Heart right ventricle (tissue), 16 donors: ENCODE measurements around the gene TULP4. TPM values are rescaled to one million over a fixed set of nuclear protein-coding genes. Genes with fewer than 3 reads are reported as not detected.
"Not testable (repeated sequence)": the region's sequence is repeated elsewhere in the genome, so short reads cannot be mapped to it uniquely, and the experiment has no call there.

Source experiments
- ATAC-seq, 8 donors: fragments of 200-7000 bp; cut with Tn5 transposase; one replicate each; pipeline ENCODE4 v1.9.1; 2020; ENCODE audit warnings: mild to moderate bottlenecking in 8 of 8, moderate library complexity in 8 of 8, moderate number of reproducible peaks in 1 of 8
- DNase-seq, 2 donors: peaks; one replicate each; pipeline ENCODE4 v3.0.0-alpha.2; 2020
- H3K27ac ChIP-seq, 10 donors: fragments of 200-600 bp; sonication (generic) in 2 of 10; one replicate each; pipeline versions ENCODE4 v1.5.0 to v1.8.0; 2020 to 2022; ENCODE audit warnings: mild to moderate bottlenecking in 3 of 10
- H3K27me3 ChIP-seq, 7 donors: fragments of 200-600 bp; one replicate each; pipeline ENCODE4 v1.8.0; 2021 to 2022; ENCODE audit warnings: mild to moderate bottlenecking in 2 of 7
- H3K36me3 ChIP-seq, 9 donors: fragments of 200-600 bp; sonication (generic) in 1 of 9; one replicate each; pipeline versions ENCODE4 v1.5.0 to v1.8.0; 2020 to 2022; ENCODE audit warnings: mild to moderate bottlenecking in 2 of 9
- H3K4me1 ChIP-seq, 9 donors: fragments of 200-600 bp; sonication (generic) in 1 of 9; one replicate each; pipeline versions ENCODE4 v1.5.0 to v1.8.0; 2020 to 2022; ENCODE audit warnings: mild to moderate bottlenecking in 4 of 9
- H3K4me3 ChIP-seq, 10 donors: fragments of 200-600 bp; sonication (generic) in 2 of 10; one replicate each; pipeline versions ENCODE4 v1.5.0 to v1.8.0; 2020 to 2022; ENCODE audit warnings: mild to moderate bottlenecking in 7 of 10, moderate library complexity in 2 of 10
- H3K9me3 ChIP-seq, 11 donors: fragments of 200-600 bp in 10 of 11; sonication (generic) in 2 of 11; one replicate each; pipeline versions ENCODE4 v1.5.0 to v1.8.0; 2013 to 2022; ENCODE audit warnings: mild to moderate bottlenecking in 2 of 11, control low read depth in 1 of 11, moderate library complexity in 1 of 11
- WGBS, 2 donors: extraction: QIAGEN DNeasy Blood & Tissue Kit; methylation state at CpG; one replicate each; pipeline ENCODE4 v1.1.7; 2013; ENCODE audit warnings: inconsistent platforms in 1 of 2; 5-methylcytosine and 5-hydroxymethylcytosine counted together
- intact Hi-C, 10 donors: fragments of 100-400 bp; cut with DNase I; formaldehyde crosslinking; loops; one replicate each; pipeline versions ENCODE4 v1.11.1 to v1.14.2; 2022
- polyA plus RNA-seq, 2 donors: library from polyadenylated mRNA; stranded (reverse); fragments of 200-250 nt; gene quantifications; one replicate each; pipeline ENCODE4 v1.2.3, GENCODE V29; 2013
- total RNA-seq, 10 donors: library from RNA; stranded (reverse); fragmentation: NEBNext Ultra II Directional in 3 of 10; extraction: Animal tissue kit (Norgen Biotek cat#: 25700) in 3 of 10; gene quantifications; one replicate each; pipeline versions ENCODE4 v1.2.1 to v1.2.4, GENCODE V29; 2021 to 2023
- TF ChIP-seq, protein P1 (sequence below), 9 donors: fragments of 200-600 bp; sonication (generic) in 2 of 9; IDR thresholded peaks; one replicate each; pipeline versions ENCODE4 v1.5.0 to v1.8.0; 2021 to 2022; ENCODE audit warnings: antibody characterized with exemption in 9 of 9, mild to moderate bottlenecking in 5 of 9, moderate library complexity in 1 of 9
- donor health status: Arrhythmogenic right ventricular cardiomyopathy.
- donor health status: ischemic (EF 13 %, LVEDD 7.1; RV severe dilation, severe dysfunction).
- donor health status: healthy with polysubstance abuse.
- donor health status: DM: no; HTN: yes; CAD: no.
- donor health status: DM: no; HTN: no; CAD: no.
- donor health status: ischemic (EF 25% LVEDD 6.9; RV normal size, moderate dysfunction).
- donor health status: ischemic (EF 25% LVEDD 5.7; RV mildly dilated, moderate dysfunction).
- donor health status: healthy.
- donor health status: DM: yes; HTN: yes; CAD: no.
- donor health status: Ischemic cardiomyopathy.
- donor health status: ischemic (EF 35%, LVEDD 5.7; RV mildly dilated, moderate dysfunction).
- donor health status: nonischemic (EF 11% LVEDD 7.7; RV severe dilation, severe dysfunction).
- donor health status: DM: yes; HTN: yes; CAD: no.
- donor health status: PGD.
- donor health status: ischemic (EF 29% LVEDD 5.4; RV normal size, mild dysfunction).
- donor health status: nonischemic (EF 23%, LVEDD 6.1; RV moderate dilation, normal function).

The TULP4 gene
- total and polyA plus RNA-seq, 12 donors = 2.1 to 127 (median 99.2) TPM

DNA sequence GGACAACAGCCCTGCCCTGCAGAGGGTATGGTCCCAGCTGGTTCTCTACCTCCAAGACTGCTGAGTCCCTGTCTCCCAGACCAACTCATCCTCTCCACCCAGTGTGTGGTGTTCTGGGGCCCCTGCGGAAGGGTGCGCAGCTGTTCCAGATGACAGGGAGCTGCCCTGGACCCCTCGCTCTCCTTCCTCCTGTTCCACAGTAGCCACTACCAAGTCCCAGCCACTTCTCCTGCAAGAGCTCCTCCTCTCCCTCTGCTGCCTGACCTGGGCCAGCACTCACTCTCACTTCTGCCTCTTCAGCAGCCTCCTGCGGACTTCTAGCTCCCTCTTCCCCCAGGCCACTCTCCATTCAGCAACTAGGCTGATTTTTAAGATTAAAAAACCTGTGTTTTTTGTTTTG lies 207.5 kb downstream of the TULP4 start:
- H3K36me3 ChIP-seq = no peaks in the 10 kb centered on the region
- no peak overlapping the region for H3K4me3 ChIP-seq
- DNase-seq (no peak), ATAC-seq (peak in 1 of 8 donors; percentile 32)
- peaks cover 0 to 74% (median 58%) of the 10 kb centered on the region in 7 donors for H3K27me3 ChIP-seq
- no peak overlapping the region for H3K27ac ChIP-seq
- H3K9me3 ChIP-seq = no peaks in the 10 kb centered on the region
- intact Hi-C loops = loop anchor here in 9 of 10 donors (2.0 to 10.0 kb wide), 4 partner anchors 295 to 303 kb away; no protein-coding TSS in a partner anchor
- WGBS, 2 donors = 61 to 77% methylated on average over 4 of the region's 4 CpGs
- H3K4me1 ChIP-seq = peaks cover 0 to 19% (median 13%) of the 10 kb centered on the region in 9 donors
- TF ChIP-seq, protein P1, sequence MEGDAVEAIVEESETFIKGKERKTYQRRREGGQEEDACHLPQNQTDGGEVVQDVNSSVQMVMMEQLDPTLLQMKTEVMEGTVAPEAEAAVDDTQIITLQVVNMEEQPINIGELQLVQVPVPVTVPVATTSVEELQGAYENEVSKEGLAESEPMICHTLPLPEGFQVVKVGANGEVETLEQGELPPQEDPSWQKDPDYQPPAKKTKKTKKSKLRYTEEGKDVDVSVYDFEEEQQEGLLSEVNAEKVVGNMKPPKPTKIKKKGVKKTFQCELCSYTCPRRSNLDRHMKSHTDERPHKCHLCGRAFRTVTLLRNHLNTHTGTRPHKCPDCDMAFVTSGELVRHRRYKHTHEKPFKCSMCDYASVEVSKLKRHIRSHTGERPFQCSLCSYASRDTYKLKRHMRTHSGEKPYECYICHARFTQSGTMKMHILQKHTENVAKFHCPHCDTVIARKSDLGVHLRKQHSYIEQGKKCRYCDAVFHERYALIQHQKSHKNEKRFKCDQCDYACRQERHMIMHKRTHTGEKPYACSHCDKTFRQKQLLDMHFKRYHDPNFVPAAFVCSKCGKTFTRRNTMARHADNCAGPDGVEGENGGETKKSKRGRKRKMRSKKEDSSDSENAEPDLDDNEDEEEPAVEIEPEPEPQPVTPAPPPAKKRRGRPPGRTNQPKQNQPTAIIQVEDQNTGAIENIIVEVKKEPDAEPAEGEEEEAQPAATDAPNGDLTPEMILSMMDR (IDR thresholded peaks at IDR 0.05) = no peak

DNA sequence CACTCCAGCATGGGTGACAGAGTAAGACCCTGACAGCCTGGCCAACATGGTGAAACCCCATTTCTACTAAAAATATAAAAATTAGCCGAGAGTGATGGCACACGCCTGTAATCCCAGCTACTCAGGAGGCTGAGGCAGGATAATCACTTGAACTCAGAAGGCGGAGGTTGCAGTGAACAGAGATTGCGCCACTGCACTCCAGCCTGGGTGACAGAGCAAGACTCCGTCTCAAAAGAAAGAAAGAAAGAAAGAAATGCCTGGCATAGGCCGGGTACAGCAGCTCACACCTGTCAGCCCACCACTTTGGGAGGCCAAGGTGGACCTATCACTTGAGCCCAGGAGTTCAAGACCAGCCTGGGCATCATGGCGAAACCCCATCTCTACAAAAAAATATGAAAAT lies 208.7 kb downstream of the TULP4 start:
- H3K4me3 ChIP-seq, ATAC-seq, H3K9me3 ChIP-seq, H3K36me3 ChIP-seq, H3K27ac ChIP-seq, DNase-seq, intact Hi-C loops: not testable (repeated sequence)
- H3K27me3 ChIP-seq = peaks cover 0 to 82% (median 69%) of the 10 kb centered on the region in 7 donors
- WGBS, 2 donors = 92 to 95% methylated on average over 7 of the region's 7 CpGs
- peaks cover 0 to 19% (median 13%) of the 10 kb centered on the region in 9 donors for H3K4me1 ChIP-seq

DNA sequence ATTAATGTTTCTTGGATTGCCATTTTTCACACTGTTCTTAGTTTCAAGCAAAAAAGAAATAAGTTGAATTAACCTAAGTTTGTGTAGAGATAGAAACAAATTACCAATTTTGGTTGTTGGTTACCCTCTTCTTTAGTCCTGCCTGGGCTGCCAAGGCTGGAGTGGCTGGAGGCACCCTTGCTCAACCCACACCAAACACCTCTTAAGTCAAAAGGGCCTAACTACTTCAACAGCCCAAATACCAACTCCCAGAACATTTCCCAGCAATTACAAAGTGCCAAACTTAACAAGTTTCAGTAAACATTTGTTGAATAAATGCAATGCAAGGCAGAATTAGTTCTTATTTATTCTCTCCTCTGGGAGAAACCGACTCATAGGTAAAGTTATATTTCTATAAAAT lies 209.5 kb downstream of the TULP4 start:
- Histone ChIP-seq H3K4me1 (peaks cover 0 to 14% (median 7%) of the 10 kb centered on the region in 9 donors), H3K4me3 (no peak overlapping the region), H3K27ac (no peak overlapping the region), H3K27me3 (peaks cover 0 to 74% (median 62%) of the 10 kb centered on the region in 7 donors), H3K36me3 (no peaks in the 10 kb centered on the region), H3K9me3 (peaks cover 0 to 1% (median 0%) of the 10 kb centered on the region in 11 donors)
- TF ChIP-seq, protein P1 (IDR thresholded peaks at IDR 0.05) = no peak
- WGBS, 2 donors = 88 to 89% methylated on average over 1 of the region's 1 CpG
- ATAC-seq (no peak), DNase-seq (no peak)
- intact Hi-C loops = no loop called here

DNA sequence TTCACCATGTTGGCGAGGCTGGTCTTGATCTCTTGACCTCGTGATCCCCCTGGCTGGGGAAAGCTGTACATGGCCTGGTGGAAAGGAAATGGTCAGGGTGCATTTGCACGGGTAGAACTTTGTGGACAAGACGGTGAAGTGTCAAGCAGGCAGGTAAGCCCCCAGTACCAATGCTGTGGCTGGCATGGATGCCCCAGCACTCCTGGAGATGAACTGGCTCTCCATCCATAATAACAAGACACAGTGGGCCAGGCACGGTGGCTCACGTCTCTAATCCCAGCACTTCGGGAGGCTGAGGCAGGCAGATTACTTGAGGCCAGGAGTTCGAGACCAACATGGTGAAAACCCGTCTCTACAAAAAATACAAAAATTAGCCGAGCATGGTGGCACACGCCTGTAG lies 210.4 kb downstream of the TULP4 start:
- Histone ChIP-seq H3K9me3 (peaks cover 0 to 10% (median 0%) of the 10 kb centered on the region in 11 donors), H3K27me3 (peaks cover 0 to 65% (median 54%) of the 10 kb centered on the region in 7 donors), H3K4me1 (peaks cover 0 to 11% (median 7%) of the 10 kb centered on the region in 9 donors), H3K36me3 (no peaks in the 10 kb centered on the region), H3K4me3 (no peak overlapping the region), H3K27ac (no peak overlapping the region)
- TF ChIP-seq, protein P1 (IDR thresholded peaks at IDR 0.05) = no peak
- 94 to 95% methylated on average over 11 of the region's 11 CpGs for WGBS, 2 donors
- DNase-seq (no peak), ATAC-seq (no peak)
- intact Hi-C loops = no loop called here

DNA sequence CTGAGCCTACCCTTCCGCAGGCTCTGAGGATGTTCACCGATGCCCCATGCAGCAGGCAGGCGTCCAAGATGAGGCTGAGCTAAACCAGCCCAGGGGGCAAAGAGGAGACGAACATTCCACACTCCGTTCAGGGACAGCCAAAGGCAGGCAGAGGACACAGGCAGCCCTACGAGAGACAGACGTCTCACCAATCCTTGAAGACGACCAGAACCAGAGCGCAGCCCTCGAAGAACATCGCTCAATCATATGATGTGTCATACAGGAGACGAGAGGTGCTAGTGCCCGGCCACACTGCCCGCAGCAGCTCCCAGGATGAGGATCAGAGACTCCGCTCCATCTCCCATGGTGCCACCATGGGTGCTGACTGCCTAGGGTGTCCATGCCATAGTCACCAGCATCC lies 212.0 kb downstream of the TULP4 start:
- ATAC-seq (no peak), DNase-seq (no peak)
- intact Hi-C loops = no loop called here
- TF ChIP-seq, protein P1 (IDR thresholded peaks at IDR 0.05) = no peak
- H3K27me3 ChIP-seq = peaks cover 0 to 55% (median 41%) of the 10 kb centered on the region in 7 donors
- no peaks in the 10 kb centered on the region for H3K4me1 ChIP-seq
- 91 to 92% methylated on average over 15 of the region's 15 CpGs for WGBS, 2 donors
- no peak overlapping the region for H3K4me3 ChIP-seq
- H3K36me3 ChIP-seq = no peaks in the 10 kb centered on the region
- H3K27ac ChIP-seq = no peak overlapping the region
- peaks cover 0 to 19% (median 0%) of the 10 kb centered on the region in 11 donors for H3K9me3 ChIP-seq

DNA sequence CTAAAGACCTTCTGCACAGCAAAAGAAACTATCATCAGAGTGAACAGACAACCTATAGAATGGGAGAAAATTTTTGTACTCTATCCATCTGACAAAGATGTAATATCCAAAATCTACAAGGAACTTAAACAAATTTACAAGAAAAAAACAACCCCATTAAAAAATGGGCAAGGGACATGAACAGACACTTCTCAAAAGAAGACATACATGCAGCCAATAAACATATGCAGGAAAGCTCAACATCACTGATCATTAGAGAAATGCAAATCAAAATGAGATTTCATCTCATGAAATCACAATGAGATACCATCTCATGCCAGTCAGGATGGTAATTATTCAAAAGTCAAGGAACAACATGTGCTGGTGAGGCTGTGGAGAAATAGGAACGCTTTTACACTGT lies 215.6 kb downstream of the TULP4 start:
- 90 to 91% methylated on average over 1 of the region's 1 CpG for WGBS, 2 donors
- Histone ChIP-seq H3K9me3 (peaks cover 0 to 19% (median 0%) of the 10 kb centered on the region in 11 donors), H3K27me3 (peaks cover 0 to 35% (median 23%) of the 10 kb centered on the region in 7 donors)
- H3K36me3 ChIP-seq, intact Hi-C loops, H3K27ac ChIP-seq, DNase-seq, H3K4me3 ChIP-seq, ATAC-seq, H3K4me1 ChIP-seq: not testable (repeated sequence)
